IPS-18a (cell line): ENCODE results near the gene APOL4.
"Not testable (repeated sequence)": the region's sequence is repeated elsewhere in the genome, so short reads cannot be mapped to it uniquely, and the experiment has no call there.

Source experiments
- H3K27ac ChIP-seq: one replicate; pipeline ENCODE4 v1.5.1; 2013; ENCODE audit warnings: low read length
- H3K27me3 ChIP-seq: one replicate; pipeline ENCODE4 v1.6.1; 2013; ENCODE audit warnings: mild to moderate bottlenecking, low read length; ENCODE audit not compliant: control insufficient read depth, insufficient read depth
- H3K36me3 ChIP-seq: one replicate; pipeline ENCODE4 v1.6.1; 2013; ENCODE audit warnings: low read depth, low read length; ENCODE audit not compliant: control insufficient read depth
- H3K4me1 ChIP-seq: one replicate; pipeline ENCODE4 v1.6.1; 2013; ENCODE audit warnings: low read depth, low read length; ENCODE audit not compliant: control insufficient read depth
- H3K4me3 ChIP-seq: one replicate; pipeline ENCODE4 v1.5.1; 2013; ENCODE audit warnings: low read length
- H3K9ac ChIP-seq: one replicate; pipeline ENCODE4 v1.6.1; 2013; ENCODE audit warnings: mild to moderate bottlenecking, low read length, moderate library complexity
- H3K9me3 ChIP-seq: one replicate; pipeline ENCODE4 v1.6.1; 2013; ENCODE audit warnings: low read depth, low read length; ENCODE audit not compliant: control insufficient read depth

The APOL4 gene

GRCh38 chr22:36204001-36204631 is 2.5 kb upstream of the APOL4 start:
- no peaks in the 10 kb centered on the region for H3K4me1 ChIP-seq
- H3K9ac ChIP-seq, result no peak overlapping the region
- no peak overlapping the region for H3K4me3 ChIP-seq
- H3K27ac ChIP-seq, result no peak overlapping the region
- H3K27me3 ChIP-seq, result no peaks in the 10 kb centered on the region
- H3K36me3 ChIP-seq, result no peaks in the 10 kb centered on the region
- H3K9me3 ChIP-seq, result no peaks in the 10 kb centered on the region

DNA sequence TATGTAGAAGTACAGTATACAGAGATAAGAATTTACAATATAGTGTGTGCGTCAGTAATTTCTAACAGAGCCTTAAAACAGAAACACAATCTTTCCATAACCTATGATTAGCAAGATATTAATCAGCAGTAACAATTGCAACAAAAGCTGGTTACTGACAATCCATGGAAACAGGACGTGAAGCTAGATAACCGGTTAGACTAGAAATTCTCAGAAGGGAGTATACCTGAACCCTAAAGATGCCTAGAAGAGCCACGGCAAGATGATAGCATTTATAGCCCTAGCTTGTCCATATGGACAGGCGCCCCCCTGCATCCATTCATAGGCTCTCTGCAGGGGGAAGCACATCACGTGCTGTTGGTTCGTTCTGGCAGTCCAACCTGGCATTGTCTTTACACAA is 1.8 kb upstream of the APOL4 start:
- not testable (repeated sequence) for H3K9me3 ChIP-seq, H3K4me1 ChIP-seq, H3K27me3 ChIP-seq, H3K36me3 ChIP-seq, H3K4me3 ChIP-seq, H3K27ac ChIP-seq, H3K9ac ChIP-seq

- H3K27me3 ChIP-seq, H3K36me3 ChIP-seq, H3K9me3 ChIP-seq, H3K4me3 ChIP-seq, H3K9ac ChIP-seq, H3K4me1 ChIP-seq, H3K27ac ChIP-seq: not testable (repeated sequence)
These were observed 1.3 kb upstream of the APOL4 start for GRCh38 chr22:36202906-36203305.

DNA sequence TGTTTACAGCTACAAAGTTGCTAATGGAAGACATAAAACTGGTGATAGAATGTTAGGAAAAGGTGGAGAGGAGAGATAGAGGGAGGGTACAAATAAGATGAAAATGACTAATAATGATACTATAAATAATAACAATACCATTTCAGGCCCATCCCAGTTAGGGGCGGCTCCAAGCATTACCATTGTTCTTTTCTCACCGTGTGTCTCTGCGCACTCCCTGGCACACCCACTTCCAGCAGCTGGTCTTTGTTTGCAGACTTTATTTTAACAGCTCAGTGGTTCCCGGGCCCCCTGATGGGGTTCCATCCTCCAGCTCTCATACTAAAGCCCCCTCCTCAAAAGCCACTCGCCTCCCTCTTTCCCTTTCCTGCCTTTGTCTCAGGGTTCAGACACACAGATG is 584 bp downstream of the APOL4 start:
- H3K9ac ChIP-seq, H3K4me3 ChIP-seq, H3K36me3 ChIP-seq, H3K9me3 ChIP-seq, H3K27me3 ChIP-seq, H3K27ac ChIP-seq: not testable (repeated sequence)
- peaks cover 20% of the 10 kb centered on the region for H3K4me1 ChIP-seq

GRCh38 chr22:36199001-36199551 is 2.5 kb downstream of the APOL4 start:
- no peaks in the 10 kb centered on the region for H3K27me3 ChIP-seq
- H3K4me3 ChIP-seq, result no peak overlapping the region
- H3K9ac ChIP-seq, result no peak overlapping the region
- H3K9me3 ChIP-seq, result no peaks in the 10 kb centered on the region
- H3K27ac ChIP-seq, result no peak overlapping the region
- no peaks in the 10 kb centered on the region for H3K36me3 ChIP-seq
- peaks cover 28% of the 10 kb centered on the region for H3K4me1 ChIP-seq

DNA sequence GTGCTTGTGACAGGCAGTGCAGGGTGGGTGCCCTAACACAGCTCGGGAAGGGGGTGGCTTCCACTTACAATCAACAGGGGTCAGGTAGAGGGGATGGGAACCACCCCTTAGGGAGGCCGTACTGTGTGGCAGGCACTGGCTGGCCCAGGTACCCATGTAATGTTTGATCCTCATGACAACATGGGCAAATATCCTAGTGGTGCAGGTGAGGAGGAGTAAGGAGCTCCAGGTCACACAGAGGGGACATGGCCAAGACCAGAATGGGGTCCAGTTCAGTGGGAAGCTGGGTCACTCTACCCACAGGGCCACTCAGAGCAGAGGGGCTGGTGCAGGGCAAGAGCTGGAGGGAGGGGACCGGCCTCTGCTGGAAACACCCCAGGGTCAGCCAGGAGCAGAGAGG is 3.1 kb downstream of the APOL4 start:
- Histone ChIP-seq H3K4me1 (peaks cover 28% of the 10 kb centered on the region), H3K4me3 (no peak overlapping the region), H3K27me3 (no peaks in the 10 kb centered on the region), H3K36me3 (no peaks in the 10 kb centered on the region), H3K27ac (no peak overlapping the region), H3K9ac (no peak overlapping the region), H3K9me3 (no peaks in the 10 kb centered on the region)

DNA sequence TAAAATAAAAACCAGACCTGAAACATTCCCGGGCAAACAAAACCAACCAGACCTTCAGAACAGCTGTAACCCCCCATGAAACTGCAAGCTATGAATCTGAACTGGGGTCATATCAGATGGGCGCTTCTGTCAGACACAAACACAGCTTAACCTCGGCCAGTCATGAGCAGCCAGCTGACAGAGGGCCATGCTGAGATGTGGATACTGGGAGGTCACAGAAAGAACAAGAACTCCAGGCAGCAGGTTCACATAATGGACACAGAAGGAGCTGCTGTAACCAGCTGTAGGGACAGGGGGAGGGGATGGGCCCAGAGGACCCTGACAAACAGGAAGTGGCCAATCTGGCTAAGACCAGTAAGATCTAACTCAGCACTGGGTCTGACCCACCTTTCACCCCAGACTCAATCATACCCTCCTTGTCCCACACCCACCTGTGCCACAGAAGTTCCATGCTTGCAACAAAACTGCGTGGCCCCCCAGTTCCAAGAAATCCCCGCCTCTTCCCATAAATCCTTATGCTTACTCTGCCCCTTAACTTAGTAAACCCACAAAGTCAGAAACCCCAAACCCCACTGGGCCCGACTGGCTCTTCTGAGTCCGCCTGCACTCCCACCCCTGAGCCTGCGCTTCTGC is 4.0 kb downstream of the APOL4 start:
- H3K4me3 ChIP-seq, result no peak overlapping the region
- H3K27ac ChIP-seq, result peak overlapping the region; percentile 2
- H3K9ac ChIP-seq, result no peak overlapping the region
- H3K9me3 ChIP-seq, result no peaks in the 10 kb centered on the region
- H3K4me1 ChIP-seq, result peaks cover 28% of the 10 kb centered on the region
- H3K36me3 ChIP-seq, result no peaks in the 10 kb centered on the region
- H3K27me3 ChIP-seq, result no peaks in the 10 kb centered on the region

DNA sequence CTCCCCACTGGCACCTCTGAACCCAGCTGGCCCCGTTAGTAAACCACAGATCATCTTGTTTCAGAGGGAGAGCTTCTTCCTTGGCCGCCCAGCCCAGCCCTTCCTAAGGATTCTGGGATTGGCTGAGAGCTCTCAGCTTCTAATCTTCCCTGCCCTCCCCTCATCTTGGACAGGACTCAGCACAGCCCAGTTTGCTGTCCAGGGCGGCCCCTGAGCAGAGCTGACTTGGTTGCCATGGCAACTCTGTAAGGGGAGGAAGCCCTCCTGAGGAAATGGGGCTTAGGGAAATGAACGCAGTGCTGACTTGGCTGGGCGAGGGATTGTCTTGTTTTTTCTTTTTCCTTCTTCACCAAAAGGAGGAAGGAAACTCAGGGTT is 4.6 kb downstream of the APOL4 start:
- no peaks in the 10 kb centered on the region for H3K9me3 ChIP-seq
- H3K27me3 ChIP-seq, result no peaks in the 10 kb centered on the region
- no peak overlapping the region for H3K9ac ChIP-seq
- H3K4me1 ChIP-seq, result peaks cover 28% of the 10 kb centered on the region
- H3K36me3 ChIP-seq, result no peaks in the 10 kb centered on the region
- no peak overlapping the region for H3K27ac ChIP-seq
- H3K4me3 ChIP-seq, result no peak overlapping the region

DNA sequence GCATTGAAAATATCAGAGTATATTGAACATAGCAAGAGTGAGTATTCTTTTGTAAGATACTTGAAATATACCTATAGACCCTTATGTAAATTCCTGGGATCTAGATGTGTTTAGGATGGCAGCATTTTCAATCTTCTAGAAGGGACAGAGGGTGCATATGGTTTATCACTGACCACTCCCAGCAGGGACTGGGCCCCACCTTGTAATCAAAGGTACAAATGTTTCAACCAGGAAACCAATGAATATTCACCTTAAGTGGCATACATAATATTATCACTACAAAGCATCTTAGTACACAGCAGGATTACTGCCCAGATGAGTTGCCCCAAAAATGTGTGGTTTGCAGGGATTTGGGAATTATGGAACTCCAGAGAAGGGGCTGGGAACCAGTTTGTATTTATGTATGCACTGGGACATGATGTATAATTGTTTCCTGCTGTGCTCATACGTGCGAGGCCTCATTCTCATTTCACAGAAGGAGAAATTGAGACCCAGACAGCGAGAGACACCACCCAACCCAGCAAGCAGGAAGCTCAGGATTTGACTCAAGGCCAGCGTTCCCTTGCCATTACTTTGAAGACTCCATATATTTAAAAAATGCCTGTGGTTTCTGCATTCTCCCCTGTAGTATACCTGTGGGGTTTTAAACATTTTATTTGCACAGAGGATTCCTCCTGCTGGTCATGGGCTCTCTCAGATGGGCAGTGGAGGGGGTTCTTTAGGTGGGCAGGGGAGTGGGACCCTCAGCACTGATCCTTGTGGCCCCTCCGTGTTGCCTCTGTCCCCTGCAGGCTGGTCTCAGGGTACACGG is 5.2 kb downstream of the APOL4 start:
- no peak overlapping the region for H3K27ac ChIP-seq
- H3K4me1 ChIP-seq, result peaks cover 28% of the 10 kb centered on the region
- no peak overlapping the region for H3K9ac ChIP-seq
- no peak overlapping the region for H3K4me3 ChIP-seq
- H3K9me3 ChIP-seq, result no peaks in the 10 kb centered on the region
- H3K27me3 ChIP-seq, result no peaks in the 10 kb centered on the region
- no peaks in the 10 kb centered on the region for H3K36me3 ChIP-seq

DNA sequence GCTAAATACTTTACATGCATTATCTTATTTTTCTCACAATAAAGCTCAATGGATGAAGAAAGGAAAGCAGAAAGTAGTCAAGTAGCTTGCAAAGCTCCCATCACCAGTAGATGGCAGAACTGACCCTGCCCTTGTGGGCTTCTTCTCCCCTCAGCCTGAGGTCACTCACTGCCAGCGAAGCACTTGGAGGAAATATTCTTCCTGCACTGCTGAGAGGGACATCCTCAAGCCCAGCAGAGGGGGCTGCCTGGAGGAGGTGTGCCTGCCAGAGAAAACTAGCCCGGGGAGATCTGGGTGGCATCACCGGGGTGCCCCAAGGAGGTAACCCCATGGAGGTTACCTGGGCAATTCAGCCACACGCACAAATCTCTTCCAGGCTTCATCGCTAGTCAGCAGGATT is 6.6 kb downstream of the APOL4 start:
- H3K36me3 ChIP-seq, result no peaks in the 10 kb centered on the region
- no peak overlapping the region for H3K27ac ChIP-seq
- no peaks in the 10 kb centered on the region for H3K9me3 ChIP-seq
- H3K4me1 ChIP-seq, result peaks cover 29% of the 10 kb centered on the region
- H3K27me3 ChIP-seq, result no peaks in the 10 kb centered on the region
- H3K4me3 ChIP-seq, result no peak overlapping the region
- no peak overlapping the region for H3K9ac ChIP-seq

DNA sequence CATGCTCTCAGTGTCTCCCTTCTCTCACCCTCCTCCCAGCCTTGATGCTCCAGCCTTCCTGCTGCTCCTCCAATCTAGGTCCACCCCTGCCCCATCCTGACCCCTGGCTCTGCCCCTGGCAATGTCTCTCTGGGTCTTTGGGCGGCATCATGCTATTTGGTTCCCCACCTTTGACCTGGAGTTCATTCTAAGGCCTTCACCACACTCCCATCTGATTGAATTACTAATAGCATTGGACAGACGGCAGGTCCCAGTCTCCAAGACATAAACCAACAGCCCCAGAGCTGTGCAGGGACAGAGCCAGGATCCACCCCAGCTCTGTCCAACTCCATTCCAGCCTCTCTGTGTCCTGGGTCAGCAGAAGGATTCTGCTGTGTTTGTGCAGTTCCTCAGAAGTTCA is 7.2 kb downstream of the APOL4 start:
- H3K27ac ChIP-seq, result no peak overlapping the region
- no peak overlapping the region for H3K4me3 ChIP-seq
- H3K36me3 ChIP-seq, result no peaks in the 10 kb centered on the region
- H3K4me1 ChIP-seq, result peaks cover 34% of the 10 kb centered on the region
- no peaks in the 10 kb centered on the region for H3K27me3 ChIP-seq
- no peaks in the 10 kb centered on the region for H3K9me3 ChIP-seq
- H3K9ac ChIP-seq, result no peak overlapping the region
